Thymus (tissue), 11 donors: ENCODE data around the gene UNC5A. TPM values are rescaled to one million over a fixed set of nuclear protein-coding genes. Genes with fewer than 3 reads are reported as not detected.
"Not testable (repeated sequence)": the region's sequence is repeated elsewhere in the genome, so short reads cannot be mapped to it uniquely, and the experiment has no call there.

ENCODE experiments used
- DNase-seq, 9 donors: peaks; one replicate each; pipeline ENCODE4 v3.0.0-alpha.2; 2013; ENCODE audit warnings: low spot score in 9 of 9, low read depth in 6 of 9, missing footprints in 1 of 9
- H3K27ac ChIP-seq, 2 donors: one replicate each; pipeline ENCODE4 v1.5.1; 2013; ENCODE audit warnings: control low read depth in 1 of 2, low read depth in 1 of 2, low read length in 1 of 2, mild to moderate bottlenecking in 1 of 2, moderate library complexity in 1 of 2
- H3K27me3 ChIP-seq, 2 donors: one replicate each; pipeline ENCODE4 v1.5.1; 2013; ENCODE audit warnings: low read length in 1 of 2; ENCODE audit not compliant: control insufficient read depth in 2 of 2, insufficient read depth in 1 of 2
- H3K36me3 ChIP-seq, 2 donors: one replicate each; pipeline ENCODE4 v1.5.1; 2013; ENCODE audit warnings: low read length in 1 of 2, mild to moderate bottlenecking in 1 of 2, moderate library complexity in 1 of 2; ENCODE audit not compliant: control insufficient read depth in 2 of 2, insufficient read depth in 2 of 2
- H3K4me1 ChIP-seq, 2 donors: one replicate each; pipeline ENCODE4 v1.5.1; 2013; ENCODE audit warnings: low read length in 2 of 2; ENCODE audit not compliant: control insufficient read depth in 2 of 2, insufficient read depth in 2 of 2
- H3K4me3 ChIP-seq, 2 donors: one replicate each; pipeline ENCODE4 v1.5.1; 2013; ENCODE audit warnings: low read length in 2 of 2, control low read depth in 1 of 2, mild to moderate bottlenecking in 1 of 2
- H3K9me3 ChIP-seq, 2 donors: one replicate each; pipeline ENCODE4 v1.5.1; 2013; ENCODE audit warnings: low read length in 1 of 2, mild to moderate bottlenecking in 1 of 2; ENCODE audit not compliant: control insufficient read depth in 2 of 2, insufficient read depth in 1 of 2
- WGBS: extraction: QIAGEN DNeasy Blood & Tissue Kit; methylation state at CpG from one replicate; pipeline ENCODE4 v1.1.7; 2013; 5-methylcytosine and 5-hydroxymethylcytosine counted together
- polyA plus RNA-seq: library from polyadenylated mRNA; stranded (reverse); fragments of 200-250 nt; gene quantifications from one replicate; pipeline ENCODE4 v1.2.3, GENCODE V29; 2013
- total RNA-seq: library from RNA; stranded (reverse); fragments of 120-200 nt; gene quantifications from one replicate; pipeline ENCODE4 v1.2.4, GENCODE V29; 2013
- donor health status: healthy.

UNC5A gene
- total and polyA plus RNA-seq, 2 donors: 0.28 to 0.30 TPM

- Histone ChIP-seq H3K4me3 (no peak overlapping the region), H3K36me3 (no peaks in the 10 kb centered on the region), H3K9me3 (peaks cover 0 to 4% of the 10 kb centered on the region in 2 donors), H3K4me1 (no peaks in the 10 kb centered on the region), H3K27ac (no peak overlapping the region), H3K27me3 (peaks cover 20 to 53% of the 10 kb centered on the region in 2 donors)
- DNase-seq: no peak
- 88% methylated on average over 38 of the region's 38 CpGs for WGBS
Observed at GRCh38 chr5:176869501-176870109, 59.2 kb downstream of the UNC5A start.

GRCh38 chr5:176870110-176870591, 59.8 kb downstream of the UNC5A start:
- Histone ChIP-seq H3K27me3 (peaks cover 20 to 53% of the 10 kb centered on the region in 2 donors), H3K4me3 (no peak overlapping the region), H3K4me1 (no peaks in the 10 kb centered on the region), H3K27ac (no peak overlapping the region), H3K36me3 (no peaks in the 10 kb centered on the region), H3K9me3 (peaks cover 0 to 4% of the 10 kb centered on the region in 2 donors)
- DNase-seq: no peak
- WGBS: 69% methylated on average over 17 of the region's 17 CpGs

GRCh38 chr5:176870644-176871043, 60.3 kb downstream of the UNC5A start:
- peaks cover 21 to 53% of the 10 kb centered on the region in 2 donors for H3K27me3 ChIP-seq
- not testable (repeated sequence) for H3K27ac ChIP-seq, H3K4me3 ChIP-seq, DNase-seq, H3K9me3 ChIP-seq, H3K4me1 ChIP-seq, H3K36me3 ChIP-seq
- WGBS: 45% methylated on average over 10 of the region's 10 CpGs

DNA sequence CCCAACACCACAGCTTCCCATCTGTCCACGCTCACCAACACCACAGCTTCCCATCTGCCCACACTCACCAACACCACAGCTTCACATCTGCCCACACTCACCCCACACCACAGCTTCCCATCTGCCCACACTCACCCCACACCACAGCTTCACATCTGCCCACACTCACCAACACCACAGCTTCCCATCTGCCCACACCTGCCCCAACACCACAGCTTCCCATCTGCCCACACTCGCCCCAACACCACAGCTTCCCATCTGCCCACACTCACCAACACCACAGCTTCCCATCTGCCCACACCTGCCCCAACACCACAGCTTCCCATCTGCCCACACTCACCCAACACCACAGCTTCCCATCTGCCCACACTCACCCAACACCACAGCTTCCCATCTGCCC, 62.2 kb downstream of the UNC5A start:
- peaks cover 10 to 53% of the 10 kb centered on the region in 2 donors for H3K27me3 ChIP-seq
- DNase-seq, H3K9me3 ChIP-seq, H3K36me3 ChIP-seq, H3K27ac ChIP-seq, H3K4me3 ChIP-seq, H3K4me1 ChIP-seq: not testable (repeated sequence)
- WGBS: 14% methylated on average over 2 of the region's 2 CpGs

DNA sequence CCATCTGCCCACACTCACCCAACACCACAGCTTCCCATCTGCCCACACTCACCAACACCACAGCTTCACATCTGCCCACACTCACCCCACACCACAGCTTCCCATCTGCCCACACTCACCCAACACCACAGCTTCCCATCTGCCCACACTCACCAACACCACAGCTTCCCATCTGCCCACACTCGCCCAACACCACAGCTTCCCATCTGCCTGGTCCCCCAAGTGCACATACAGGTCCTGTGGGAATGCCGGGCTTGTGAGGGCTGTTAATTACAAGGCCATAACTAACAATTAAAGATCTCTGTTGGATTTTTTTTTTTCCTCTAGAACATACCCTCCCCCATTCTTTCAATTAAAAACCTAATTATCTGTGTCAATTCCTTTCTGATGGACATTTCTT, 62.7 kb downstream of the UNC5A start:
- 53% methylated on average over 2 of the region's 2 CpGs for WGBS
- peaks cover 9 to 51% of the 10 kb centered on the region in 2 donors for H3K27me3 ChIP-seq

GRCh38 chr5:176873541-176874172, 63.3 kb downstream of the UNC5A start:
- H3K4me3 ChIP-seq: no peak overlapping the region
- H3K27me3 ChIP-seq: peaks cover 9 to 47% of the 10 kb centered on the region in 2 donors
- no peak for DNase-seq
- WGBS: 73% methylated on average over 16 of the region's 16 CpGs
- no peaks in the 10 kb centered on the region for H3K9me3 ChIP-seq
- no peaks in the 10 kb centered on the region for H3K36me3 ChIP-seq
- no peak overlapping the region for H3K27ac ChIP-seq
- H3K4me1 ChIP-seq: no peaks in the 10 kb centered on the region

More for the DNA sequence above, 62.7 kb downstream of the UNC5A start:
- not testable (repeated sequence) for H3K27ac ChIP-seq, DNase-seq, H3K9me3 ChIP-seq, H3K4me1 ChIP-seq, H3K36me3 ChIP-seq, H3K4me3 ChIP-seq

- no peak for DNase-seq
- H3K36me3 ChIP-seq: no peaks in the 10 kb centered on the region
- H3K4me3 ChIP-seq: no peak overlapping the region
- H3K9me3 ChIP-seq: no peaks in the 10 kb centered on the region
- H3K4me1 ChIP-seq: no peaks in the 10 kb centered on the region
- 86% methylated on average over 20 of the region's 20 CpGs for WGBS
- H3K27me3 ChIP-seq: peaks cover 9 to 46% of the 10 kb centered on the region in 2 donors
- H3K27ac ChIP-seq: no peak overlapping the region
Observed at GRCh38 chr5:176874198-176874780, 63.9 kb downstream of the UNC5A start.

- Histone ChIP-seq H3K9me3 (no peaks in the 10 kb centered on the region), H3K27ac (no peak overlapping the region), H3K27me3 (peaks cover 9 to 46% of the 10 kb centered on the region in 2 donors), H3K4me3 (no peak overlapping the region), H3K36me3 (no peaks in the 10 kb centered on the region), H3K4me1 (no peaks in the 10 kb centered on the region)
- 84% methylated on average over 17 of the region's 17 CpGs for WGBS
- no peak for DNase-seq
Observed at GRCh38 chr5:176875014-176875550, 64.7 kb downstream of the UNC5A start.
